MCF 10A (cell line): ENCODE data around the gene RBL2. TPM values are rescaled to one million over a fixed set of nuclear protein-coding genes. Genes with fewer than 3 reads are reported as not detected.
A peak's percentile ranks its signal among the peaks of the same experiment; 100 is the strongest.

Experiments used
- BruUV-seq: library from RNA; stranded (reverse); fragments of 400-500 nt; replicated peaks from 2 replicates; lab custom pipeline; 2021; lab: Mats Ljungman, UMichigan
- CTCF ChIA-PET: fragments of 300-600 bp; sonication (Branson Sonifier 250); formaldehyde crosslinking; extraction: SDS; loops from one replicate; lab custom pipeline; 2021; ENCODE audit warnings: antibody characterized with exemption, inconsistent platforms; lab: Yijun Ruan, JAX
- POLR2A ChIA-PET: fragments of 300-600, 350-650 bp; sonication (Branson Sonifier 250); formaldehyde crosslinking; extraction: SDS; loops from one replicate; lab custom pipeline; 2020; ENCODE audit warnings: antibody characterized with exemption, inconsistent platforms; lab: Yijun Ruan, JAX
- DNase-seq: peaks from one replicate; pipeline ENCODE4 v3.0.0-alpha.2; 2018; ENCODE audit not compliant: unreplicated experiment
- H3K27ac Mint-ChIP-seq: one replicate; pipeline ENCODE4 v1.8.0; 2022; ENCODE audit warnings: mild to moderate bottlenecking, low read depth, mixed read lengths; ENCODE audit not compliant: unreplicated experiment
- H3K27me3 Mint-ChIP-seq: one replicate; pipeline ENCODE4 v1.8.0; 2022; ENCODE audit warnings: mixed read lengths; ENCODE audit not compliant: insufficient read depth, unreplicated experiment
- H3K36me3 Mint-ChIP-seq: one replicate; pipeline ENCODE4 v1.8.0; 2022; ENCODE audit warnings: mild to moderate bottlenecking, moderate library complexity, mixed read lengths; ENCODE audit not compliant: insufficient read depth, unreplicated experiment
- H3K4me1 Mint-ChIP-seq: one replicate; pipeline ENCODE4 v1.8.0; 2022; ENCODE audit warnings: mixed read lengths; ENCODE audit not compliant: insufficient read depth, unreplicated experiment
- H3K4me3 Mint-ChIP-seq: one replicate; pipeline ENCODE4 v1.8.0; 2022; ENCODE audit warnings: mild to moderate bottlenecking, moderate library complexity, mixed read lengths; ENCODE audit not compliant: unreplicated experiment
- H3K9me3 Mint-ChIP-seq: one replicate; pipeline ENCODE4 v1.8.0; 2022; ENCODE audit warnings: mixed read lengths; ENCODE audit not compliant: unreplicated experiment
- CTCF ChIP-seq: fragments of 200-600 bp; IDR thresholded peaks from one replicate; pipeline ENCODE4 v1.8.0; 2022; ENCODE audit warnings: antibody characterized with exemption, mild to moderate bottlenecking; ENCODE audit not compliant: unreplicated experiment
- intact Hi-C: fragments of 100-400 bp; cut with micrococcal nuclease; formaldehyde crosslinking; loops from 2 replicates; pipeline ENCODE4 v1.14.1; 2022
- total RNA-seq: library from RNA; stranded (reverse); gene quantifications from 2 replicates; pipeline ENCODE4 v1.2.3, GENCODE V29; 2022

The RBL2 gene
- total RNA-seq, 1 experiment from 2014 or later, result 28.5 TPM

GRCh38 chr16:53495325-53495724, 61.1 kb downstream of the RBL2 start:
- Mint-ChIP-seq H3K27me3 (no peaks in the 10 kb centered on the region), H3K36me3 (peaks cover 76% of the 10 kb centered on the region), H3K4me3 (no peak overlapping the region), H3K4me1 (no peaks in the 10 kb centered on the region), H3K9me3 (no peaks in the 10 kb centered on the region), H3K27ac (no peak overlapping the region)
- no peak for TF ChIP-seq CTCF
- DNase-seq, result no peak
- no TSS peak for BruUV-seq
- ChIA-PET CTCF (interaction anchor here (0.6 to 1.3 kb wide), 2 partner anchors 15 to 349 kb away, joined by 3 read pairs; no protein-coding TSS in a partner anchor), POLR2A (no interaction called here)
- intact Hi-C loops, result no loop called here

DNA sequence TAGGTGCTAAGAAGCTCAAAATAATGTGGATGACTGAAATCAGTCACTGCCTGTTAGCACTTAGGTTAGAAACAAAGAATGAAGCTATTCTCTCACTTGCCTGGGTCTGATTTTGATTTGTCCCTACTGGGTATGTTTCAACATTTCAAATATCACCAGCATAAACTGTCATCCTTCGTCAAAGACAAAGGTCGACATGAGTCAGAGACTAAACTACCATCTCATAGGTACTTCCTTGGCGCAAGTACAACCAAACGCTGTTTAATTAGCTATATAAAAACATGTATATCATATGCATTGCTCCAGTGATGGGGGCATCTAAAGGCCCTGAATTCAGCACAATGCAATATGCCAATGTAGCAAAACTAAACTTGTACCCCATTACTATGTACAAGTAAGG, 64.7 kb downstream of the RBL2 start:
- Mint-ChIP-seq H3K4me1 (peaks cover 15% of the 10 kb centered on the region), H3K9me3 (no peaks in the 10 kb centered on the region), H3K27ac (no peak overlapping the region), H3K27me3 (no peaks in the 10 kb centered on the region), H3K36me3 (peaks cover 48% of the 10 kb centered on the region), H3K4me3 (no peak overlapping the region)
- intact Hi-C loops, result no loop called here
- ChIA-PET CTCF (interaction anchor here (1.4 kb wide), 1 partner anchor 10 kb away, joined by 4 read pairs; no protein-coding TSS in a partner anchor), POLR2A (no interaction called here)
- TF ChIP-seq CTCF, result no peak
- BruUV-seq, result no TSS peak
- DNase-seq, result no peak

GRCh38 chr16:53501216-53501859, 67.1 kb downstream of the RBL2 start:
- no TSS peak for BruUV-seq
- TF ChIP-seq CTCF, result no peak
- Mint-ChIP-seq H3K4me1 (peaks cover 23% of the 10 kb centered on the region), H3K27me3 (no peaks in the 10 kb centered on the region), H3K36me3 (peaks cover 27% of the 10 kb centered on the region), H3K4me3 (peak overlapping the region; percentile 70), H3K9me3 (no peaks in the 10 kb centered on the region), H3K27ac (peak overlapping the region; percentile 50)
- peak; percentile 40 for DNase-seq
- CTCF ChIA-PET, result interaction anchor here (0.6 to 1.0 kb wide), 3 partner anchors 8 to 579 kb away, joined by 3 to 5 read pairs (median 3); no protein-coding TSS in a partner anchor
- intact Hi-C loops, result loop anchor here (5.0 to 10.0 kb wide), 2 partner anchors 64 to 177 kb away; no protein-coding TSS in a partner anchor
- POLR2A ChIA-PET, result interaction anchor here (0.6 to 3.3 kb wide), 4 partner anchors 11 to 1414 kb away, joined by 3 to 27 read pairs (median 5); partner anchors contain the start of gene RBL2
